IMR-90 (cell line): Measurements from ENCODE around the gene DIRAS2. TPM values are rescaled to one million over a fixed set of nuclear protein-coding genes. Genes with fewer than 3 reads are reported as not detected.

ENCODE experiments used
- ATAC-seq: fragments of 200-7000 bp; cut with Tn5 transposase; 2 replicates; pipeline ENCODE4 v1.9.1; 2020; ENCODE audit warnings: low read depth, mild to moderate bottlenecking, moderate library complexity
- BruUV-seq: library from RNA; stranded (reverse); fragments of 400-500 nt; replicated peaks from 2 replicates; lab custom pipeline; 2021; lab: Mats Ljungman, UMichigan
- CTCF ChIA-PET: fragments of 300-600 bp; formaldehyde crosslinking; extraction: SDS; loops from one replicate; lab custom pipeline; 2021; ENCODE audit warnings: antibody characterized with exemption; lab: Yijun Ruan, JAX
- POLR2A ChIA-PET: fragments of 300-600 bp; sonication (Branson Sonifier 250); formaldehyde crosslinking; loops from one replicate; lab custom pipeline; 2022; ENCODE audit warnings: antibody characterized with exemption; ENCODE audit not compliant: unreplicated experiment; lab: Charles Lee
- DNase-seq: peaks from one replicate; pipeline ENCODE4 v3.0.0; 2013
- H2AFZ ChIP-seq: replicated peaks from 2 replicates; pipeline ENCODE3; 2013; ENCODE audit warnings: low read length, mild to moderate bottlenecking; ENCODE audit not compliant: poor library complexity
- H2AK5ac ChIP-seq: 2 replicates; pipeline ENCODE4 v1.6.1; 2013; ENCODE audit warnings: low read depth, low read length, inconsistent platforms
- H2AK9ac ChIP-seq: replicated peaks from 2 replicates; pipeline ENCODE3; 2013; ENCODE audit warnings: mild to moderate bottlenecking, low read depth, low read length, moderate library complexity; ENCODE audit not compliant: poor library complexity
- H2BK120ac ChIP-seq: 2 replicates; pipeline ENCODE4 v1.6.1; 2013; ENCODE audit warnings: low read depth, low read length, inconsistent platforms
- H2BK15ac ChIP-seq: 3 replicates; pipeline ENCODE4 v1.6.1; 2013; ENCODE audit warnings: low read depth, low read length, inconsistent platforms
- H2BK20ac ChIP-seq: 2 replicates; pipeline ENCODE4 v1.6.1; 2013; ENCODE audit warnings: low read depth, mild to moderate bottlenecking, inconsistent platforms, low read length, moderate library complexity
- H2BK5ac ChIP-seq: 2 replicates; pipeline ENCODE4 v1.6.1; 2013; ENCODE audit warnings: mild to moderate bottlenecking, low read depth, low read length, inconsistent platforms; ENCODE audit not compliant: poor library complexity, severe bottlenecking
- H3K14ac ChIP-seq: replicated peaks from 2 replicates; pipeline ENCODE4 v1.6.1; 2013; ENCODE audit warnings: low read depth, low read length, inconsistent platforms
- H3K18ac ChIP-seq: 2 replicates; pipeline ENCODE4 v1.6.1; 2013; ENCODE audit warnings: low read depth, low read length, control low read depth
- H3K23ac ChIP-seq: 2 replicates; pipeline ENCODE4 v1.6.1; 2013; ENCODE audit warnings: low read depth, low read length, inconsistent platforms
- H3K27ac ChIP-seq: 2 replicates; pipeline ENCODE4 v1.5.1; 2013; ENCODE audit warnings: mild to moderate bottlenecking, control low read depth, low read length; ENCODE audit not compliant: insufficient read depth
- H3K27me3 ChIP-seq: 2 replicates; pipeline ENCODE4 v1.6.1; 2013; ENCODE audit warnings: low read length; ENCODE audit not compliant: control insufficient read depth, insufficient read depth
- H3K36me3 ChIP-seq: 2 replicates; pipeline ENCODE4 v1.6.1; 2013; ENCODE audit warnings: low read length, mixed read lengths; ENCODE audit not compliant: control insufficient read depth, insufficient read depth
- H3K4ac ChIP-seq: 2 replicates; pipeline ENCODE4 v1.6.1; 2013; ENCODE audit warnings: low read depth, low read length, inconsistent platforms
- H3K4me1 ChIP-seq: 2 replicates; pipeline ENCODE4 v1.6.1; 2013; ENCODE audit warnings: low read length, mixed read lengths; ENCODE audit not compliant: control insufficient read depth, insufficient read depth
- H3K4me2 ChIP-seq: 2 replicates; pipeline ENCODE4 v1.6.1; 2013; ENCODE audit warnings: low read depth, mild to moderate bottlenecking, control low read depth, low read length, moderate library complexity
- H3K4me3 ChIP-seq: 2 replicates; pipeline ENCODE4 v1.5.1; 2013; ENCODE audit warnings: low read depth, mild to moderate bottlenecking, control low read depth, low read length, moderate library complexity; ENCODE audit not compliant: insufficient read depth
- H3K56ac ChIP-seq: 2 replicates; pipeline ENCODE4 v1.6.1; 2013; ENCODE audit warnings: low read length, inconsistent platforms; ENCODE audit not compliant: insufficient read depth; ENCODE audit errors: extremely low read depth
- H3K79me1 ChIP-seq, 2 experiments: 2 replicates each; pipeline ENCODE4 v1.6.1; 2013; ENCODE audit warnings: low read length in 2 of 2, inconsistent platforms in 1 of 2, low read depth in 1 of 2
- H3K9ac ChIP-seq: 2 replicates; pipeline ENCODE4 v1.6.1; 2013; ENCODE audit warnings: low read depth, low read length, control low read depth
- H3K9me1 ChIP-seq: 2 replicates; pipeline ENCODE4 v1.6.1; 2013; ENCODE audit warnings: low read length, inconsistent platforms; ENCODE audit not compliant: insufficient read depth
- H3K9me3 ChIP-seq: 2 replicates; pipeline ENCODE4 v1.6.1; 2013; ENCODE audit warnings: low read length; ENCODE audit not compliant: control insufficient read depth, insufficient read depth
- H4K20me1 ChIP-seq: 2 replicates; pipeline ENCODE4 v1.6.1; 2013; ENCODE audit warnings: low read length, inconsistent platforms; ENCODE audit not compliant: insufficient read depth
- H4K5ac ChIP-seq: 2 replicates; pipeline ENCODE4 v1.6.1; 2013; ENCODE audit warnings: mild to moderate bottlenecking, low read depth, low read length, control low read depth
- H4K8ac ChIP-seq, 2 experiments: 2 replicates each; pipeline ENCODE4 v1.6.1; 2013; ENCODE audit warnings: low read depth in 2 of 2, low read length in 2 of 2, control low read depth in 1 of 2, inconsistent platforms in 1 of 2
- H4K91ac ChIP-seq: 2 replicates; pipeline ENCODE4 v1.6.1; 2013; ENCODE audit warnings: low read depth, low read length, inconsistent platforms; ENCODE audit not compliant: insufficient read depth
- BHLHE40 ChIP-seq: fragments of 150-350 bp; IDR thresholded peaks from 2 replicates; pipeline ENCODE4 v1.6.1; 2016; ENCODE audit warnings: mild to moderate bottlenecking, low read depth, low read length
- CEBPB ChIP-seq: IDR thresholded peaks from 2 replicates; pipeline ENCODE4 v1.6.1; 2012; ENCODE audit warnings: low read depth, low read length, improper control_type of control experiment
- CHD1 ChIP-seq: IDR thresholded peaks from 2 replicates; pipeline ENCODE4 v1.6.1; 2012; ENCODE audit warnings: low read depth, low read length, improper control_type of control experiment
- CTCF ChIP-seq: conservative IDR thresholded peaks from 2 replicates; pipeline ENCODE4 v1.5.1; 2012; ENCODE audit warnings: mild to moderate bottlenecking, low read depth, low read length, improper control_type of control experiment
- ELK1 ChIP-seq: fragments of 150-350 bp; IDR thresholded peaks from 2 replicates; pipeline ENCODE4 v1.6.1; 2016; ENCODE audit warnings: low read depth, mild to moderate bottlenecking, low read length, moderate library complexity, borderline replicate concordance
- FOS ChIP-seq: fragments of 150-350 bp; IDR thresholded peaks from 2 replicates; pipeline ENCODE4 v1.6.1; 2016; ENCODE audit warnings: low read depth, low read length
- MAFK ChIP-seq: IDR thresholded peaks from 2 replicates; pipeline ENCODE4 v1.6.1; 2012; ENCODE audit warnings: low read depth, low read length, improper control_type of control experiment
- MAZ ChIP-seq: IDR thresholded peaks from 2 replicates; pipeline ENCODE4 v1.6.1; 2012; ENCODE audit warnings: low read depth, mild to moderate bottlenecking, low read length, improper control_type of control experiment, moderate library complexity, borderline replicate concordance
- MXI1 ChIP-seq: IDR thresholded peaks from 2 replicates; pipeline ENCODE4 v1.6.1; 2012; ENCODE audit warnings: low read depth, mild to moderate bottlenecking, low read length, moderate library complexity, borderline replicate concordance
- NFE2L2 ChIP-seq: fragments of 150-350 bp; IDR thresholded peaks from 2 replicates; pipeline ENCODE4 v1.6.1; 2016; ENCODE audit warnings: low read depth, mild to moderate bottlenecking, low read length
- POLR2A ChIP-seq: IDR thresholded peaks from 2 replicates; pipeline ENCODE4 v1.6.1; 2012; ENCODE audit warnings: mild to moderate bottlenecking, low read depth, low read length
- RAD21 ChIP-seq: IDR thresholded peaks from 2 replicates; pipeline ENCODE4 v1.6.1; 2012; ENCODE audit warnings: low read length, improper control_type of control experiment
- RCOR1 ChIP-seq: IDR thresholded peaks from 2 replicates; pipeline ENCODE4 v1.6.1; 2012; ENCODE audit warnings: mild to moderate bottlenecking, low read length, improper control_type of control experiment; ENCODE audit not compliant: insufficient replicate concordance
- RFX5 ChIP-seq: IDR thresholded peaks from 2 replicates; pipeline ENCODE4 v1.8.0; 2012; ENCODE audit warnings: low read depth, mild to moderate bottlenecking, low read length, moderate library complexity
- SMC3 ChIP-seq: fragments of 150-350 bp; IDR thresholded peaks from 2 replicates; pipeline ENCODE4 v1.6.1; 2016; ENCODE audit warnings: low read depth, mild to moderate bottlenecking, antibody characterized with exemption, low read length, moderate library complexity
- USF2 ChIP-seq: fragments of 150-350 bp; IDR thresholded peaks from 2 replicates; pipeline ENCODE4 v1.6.1; 2017; ENCODE audit warnings: mild to moderate bottlenecking, antibody characterized with exemption, low read length, low read depth
- WGBS, 2 experiments: methylation state at CpG; one replicate each; pipeline versions ENCODE4 v1.1.5 to v1.1.7; 2013; ENCODE audit warnings: missing lambda C conversion rate in 2 of 2; ENCODE audit not compliant: insufficient read length in 1 of 2; ENCODE audit errors: extremely low coverage in 2 of 2; 5-methylcytosine and 5-hydroxymethylcytosine counted together
- dilution Hi-C: fragments of 300-500 bp; cut with HindIII; formaldehyde crosslinking; loops from one replicate; pipeline ENCODE4 v1.14.3; 2018; ENCODE audit warnings: low sequenced_read_pairs; ENCODE audit not compliant: unreplicated experiment
- in situ Hi-C: fragments of 300-500 bp; cut with MboI; formaldehyde crosslinking; loops from 3 replicates; pipeline ENCODE4 v1.14.3; 2019; ENCODE audit warnings: low sequenced_read_pairs, inconsistent platforms, mixed read lengths
- intact Hi-C: fragments of 100-400 bp; cut with micrococcal nuclease; formaldehyde crosslinking; loops from 2 replicates; pipeline ENCODE4 v1.10.0; 2022
- polyA plus RNA-seq, 3 experiments: library from polyadenylated mRNA; depleted of rRNA; stranded (reverse); fragments of >200 nt; gene quantifications; 2 replicates each; pipeline ENCODE4 v1.2.3, GENCODE V29; 2012; ENCODE audit warnings: low replicate concordance in 1 of 3
- total RNA-seq: library from RNA; depleted of rRNA; stranded (reverse); fragments of >200 nt; gene quantifications from 2 replicates; pipeline ENCODE4 v1.2.3, GENCODE V29; 2012

Gene DIRAS2
- total and polyA plus RNA-seq, 2 of the 4 experiments (the other 2 are of a cell fraction): not detected

- H4K5ac ChIP-seq: no peak overlapping the region
- H2BK20ac ChIP-seq: no peak overlapping the region
- H3K56ac ChIP-seq: no peak overlapping the region
- H3K23ac ChIP-seq: no peak overlapping the region
- H3K14ac ChIP-seq: no peak overlapping the region
- H3K4me2 ChIP-seq: no peak overlapping the region
- no peak overlapping the region for H2AK9ac ChIP-seq
- H3K18ac ChIP-seq: no peak overlapping the region
- H2BK15ac ChIP-seq: no peak overlapping the region
- no peak overlapping the region for H3K9ac ChIP-seq
- no peaks in the 10 kb centered on the region for H3K36me3 ChIP-seq
- ChIA-PET POLR2A (no interaction called here), CTCF (no interaction called here)
- no peak overlapping the region for H4K91ac ChIP-seq
- dilution Hi-C loops (no loop called here), intact Hi-C loops (no loop called here), in situ Hi-C loops (no loop called here)
- H3K27me3 ChIP-seq: no peaks in the 10 kb centered on the region; the same call in 1 of the 2 replicates
- H4K20me1 ChIP-seq: no peaks in the 10 kb centered on the region
- ATAC-seq (no peak), DNase-seq (no peak)
- BruUV-seq: no TSS peak
- H2AFZ ChIP-seq: no peak overlapping the region
- no peak overlapping the region for H2AK5ac ChIP-seq
- WGBS, 2 experiments: 74% methylated on average over 10 of the region's 14 CpGs; no CpG with 5 or more reads in 1 of the 2 experiments
- H2BK120ac ChIP-seq: no peak overlapping the region
- H3K4ac ChIP-seq: no peak overlapping the region
- H3K27ac ChIP-seq: no peak overlapping the region
- no peaks in the 10 kb centered on the region for H3K4me1 ChIP-seq
- H3K9me1 ChIP-seq: no peaks in the 10 kb centered on the region
- no peak overlapping the region for H2BK5ac ChIP-seq
- no peaks in the 10 kb centered on the region for H3K9me3 ChIP-seq
- H4K8ac ChIP-seq: no peak overlapping the region
- TF ChIP-seq POLR2A: no peak
- no peak for TF ChIP-seq BHLHE40
- TF ChIP-seq NFE2L2: no peak
- TF ChIP-seq RCOR1: no peak
- TF ChIP-seq ELK1: no peak
- TF ChIP-seq MAFK: no peak
- TF ChIP-seq RFX5: no peak
- TF ChIP-seq FOS: no peak
- TF ChIP-seq SMC3: no peak
- TF ChIP-seq RAD21: no peak
- no peak for TF ChIP-seq CHD1
- TF ChIP-seq MAZ: no peak
- TF ChIP-seq USF2: no peak
- TF ChIP-seq CTCF: no peak
- no peak for TF ChIP-seq CEBPB
- TF ChIP-seq MXI1: no peak
- no peaks in the 10 kb centered on the region for H3K79me1 ChIP-seq
- H3K4me3 ChIP-seq: no peak overlapping the region
Measured at GRCh38 chr9:90612957-90613356, 29.7 kb downstream of the DIRAS2 start.
